Spleen (tissue), 7 donors: Measurements from ENCODE around the gene SENP7.

Experiments used
- POLR2A ChIP-seq, 3 donors: fragments of 450-650 bp; IDR thresholded peaks; one replicate each; pipeline ENCODE4 v1.5.1; 2017; ENCODE audit warnings: antibody characterized with exemption in 3 of 3, mild to moderate bottlenecking in 1 of 3
- POLR2AphosphoS5 ChIP-seq, 3 donors: sonication (generic); formaldehyde crosslinking; IDR thresholded peaks; one replicate each; pipeline ENCODE4 v1.5.1; 2017; ENCODE audit warnings: antibody characterized with exemption in 3 of 3
- TF ChIP-seq, protein P1 (sequence below), 11 experiments: fragments of 200-600 bp in 7 of 11; fragments of 450-650 bp in 4 of 11; sonication (generic) in 4 of 11; IDR thresholded peaks in 8 of 11; conservative IDR thresholded peaks in 3 of 11; 1 replicate in 7 of 11; 2 replicates in 4 of 11; pipeline versions ENCODE4 v1.4.0 to v1.8.0; 2016 to 2021; ENCODE audit warnings: antibody characterized with exemption in 11 of 11, inconsistent platforms in 4 of 11, mild to moderate bottlenecking in 1 of 11
- donor health status: DM: no; HTN: no; CAD: no; lungs with moderate emphysema.
- donor health status: DM: no; HTN: no; CAD: no.
- donor health status: DM: no; HTN: no; CAD: no.

DNA sequence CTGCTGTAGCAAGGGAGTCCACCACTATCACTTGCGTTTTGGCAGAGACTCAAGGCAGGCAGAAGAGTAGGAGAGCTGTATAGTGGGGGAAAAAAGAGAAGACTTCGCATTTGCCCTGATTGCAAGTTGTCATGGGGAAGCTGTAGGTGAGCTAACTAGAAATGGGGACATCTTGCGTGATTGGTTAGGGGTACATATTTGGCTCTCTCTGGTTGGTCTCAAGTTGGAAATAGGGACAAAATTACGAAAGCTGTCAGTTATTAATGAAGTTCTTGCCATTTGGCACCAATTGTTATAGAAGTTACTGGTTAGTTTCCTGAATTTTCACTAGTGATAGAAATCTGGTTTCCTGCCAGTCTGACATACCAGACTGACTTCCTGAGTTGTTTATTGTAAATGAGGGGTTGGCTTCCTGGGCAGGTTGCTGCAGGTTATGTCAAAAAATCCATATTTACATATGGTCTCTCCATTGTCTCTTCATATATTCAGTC is 8.2 kb upstream of the SENP7 start:
- TF ChIP-seq, protein P1, sequence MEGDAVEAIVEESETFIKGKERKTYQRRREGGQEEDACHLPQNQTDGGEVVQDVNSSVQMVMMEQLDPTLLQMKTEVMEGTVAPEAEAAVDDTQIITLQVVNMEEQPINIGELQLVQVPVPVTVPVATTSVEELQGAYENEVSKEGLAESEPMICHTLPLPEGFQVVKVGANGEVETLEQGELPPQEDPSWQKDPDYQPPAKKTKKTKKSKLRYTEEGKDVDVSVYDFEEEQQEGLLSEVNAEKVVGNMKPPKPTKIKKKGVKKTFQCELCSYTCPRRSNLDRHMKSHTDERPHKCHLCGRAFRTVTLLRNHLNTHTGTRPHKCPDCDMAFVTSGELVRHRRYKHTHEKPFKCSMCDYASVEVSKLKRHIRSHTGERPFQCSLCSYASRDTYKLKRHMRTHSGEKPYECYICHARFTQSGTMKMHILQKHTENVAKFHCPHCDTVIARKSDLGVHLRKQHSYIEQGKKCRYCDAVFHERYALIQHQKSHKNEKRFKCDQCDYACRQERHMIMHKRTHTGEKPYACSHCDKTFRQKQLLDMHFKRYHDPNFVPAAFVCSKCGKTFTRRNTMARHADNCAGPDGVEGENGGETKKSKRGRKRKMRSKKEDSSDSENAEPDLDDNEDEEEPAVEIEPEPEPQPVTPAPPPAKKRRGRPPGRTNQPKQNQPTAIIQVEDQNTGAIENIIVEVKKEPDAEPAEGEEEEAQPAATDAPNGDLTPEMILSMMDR (IDR thresholded peaks at IDR 0.05 in 8 of 11, conservative IDR thresholded peaks at IDR 0.05 in 3 of 11), result no peak
- TF ChIP-seq POLR2AphosphoS5 (IDR thresholded peaks at IDR 0.05) (no peak), POLR2A (IDR thresholded peaks at IDR 0.05) (no peak)
